Adipocyte (in vitro differentiated cells): ENCODE results near the gene PMPCA.

ENCODE experiments used
- DNase-seq: peaks from one replicate; pipeline ENCODE4 v3.0.0-alpha.2; 2015; ENCODE audit warnings: low read depth
- H3K27me3 ChIP-seq: replicated peaks from 2 replicates; pipeline ENCODE4 v1.7.0; 2013; ENCODE audit warnings: mild to moderate bottlenecking, low read length, moderate library complexity; ENCODE audit not compliant: control insufficient read depth, insufficient read depth
- H3K36me3 ChIP-seq: 2 replicates; pipeline ENCODE4 v1.7.0; 2013; ENCODE audit warnings: low read length, mild to moderate bottlenecking, moderate library complexity; ENCODE audit not compliant: control insufficient read depth, insufficient read depth, severe bottlenecking
- H3K4me1 ChIP-seq: 2 replicates; pipeline ENCODE4 v1.7.0; 2013; ENCODE audit warnings: mild to moderate bottlenecking, low read length, moderate library complexity; ENCODE audit not compliant: control insufficient read depth, insufficient read depth
- H3K4me3 ChIP-seq: 2 replicates; pipeline ENCODE4 v1.7.0; 2013; ENCODE audit warnings: mild to moderate bottlenecking, low read length, moderate library complexity
- H3K9ac ChIP-seq: 2 replicates; pipeline ENCODE4 v1.7.0; 2013; ENCODE audit warnings: mild to moderate bottlenecking, low read length, moderate library complexity
- H3K9me3 ChIP-seq: 2 replicates; pipeline ENCODE4 v1.7.0; 2013; ENCODE audit warnings: mild to moderate bottlenecking, low read length, moderate library complexity; ENCODE audit not compliant: control insufficient read depth

The PMPCA gene

GRCh38 chr9:136433043-136433715 lies 22.7 kb downstream of the PMPCA start:
- Histone ChIP-seq H3K27me3 (no peaks in the 10 kb centered on the region), H3K36me3 (peaks cover 32% of the 10 kb centered on the region), H3K9ac (no peak overlapping the region), H3K9me3 (no peaks in the 10 kb centered on the region), H3K4me1 (peaks cover 19% of the 10 kb centered on the region), H3K4me3 (no peak overlapping the region)
- DNase-seq: no peak

DNA sequence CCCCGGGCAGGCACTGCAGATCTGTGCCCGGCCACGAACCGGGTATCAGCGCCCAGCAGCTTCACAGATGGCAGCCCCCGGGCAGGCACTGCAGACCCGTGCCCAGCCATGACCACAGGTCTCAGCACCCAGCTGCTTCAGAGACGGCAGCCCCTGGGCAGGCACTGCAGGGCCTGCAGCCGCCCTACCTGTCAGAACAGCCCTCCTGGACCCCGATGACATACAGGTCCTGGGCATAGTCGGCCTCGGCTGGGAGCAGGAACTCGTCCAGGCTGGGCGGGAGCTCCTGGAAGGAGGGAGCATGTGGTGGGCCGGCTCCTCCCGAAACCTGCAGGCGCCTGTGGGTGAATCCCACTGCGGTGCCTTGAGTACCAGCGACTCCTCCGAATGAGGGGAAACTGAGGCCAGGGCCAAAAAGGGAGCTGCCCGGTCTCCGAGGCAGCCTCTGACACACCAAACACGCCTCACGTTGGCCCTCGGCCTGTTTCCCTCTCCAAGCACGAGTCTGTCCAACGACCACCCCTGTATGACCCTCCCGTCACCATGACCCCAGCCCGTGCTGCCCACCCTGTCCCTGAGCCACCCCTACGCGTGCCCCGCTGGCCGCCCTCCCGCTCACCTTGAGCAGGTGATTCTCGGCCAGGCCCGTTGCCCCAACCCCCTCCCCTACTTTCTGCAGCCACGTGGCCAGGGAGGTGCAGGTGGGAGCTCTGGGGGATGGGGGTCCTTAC lies 23.6 kb downstream of the PMPCA start:
- Histone ChIP-seq H3K36me3 (peaks cover 28% of the 10 kb centered on the region), H3K4me3 (no peak overlapping the region), H3K9me3 (no peaks in the 10 kb centered on the region), H3K27me3 (no peaks in the 10 kb centered on the region), H3K4me1 (peaks cover 20% of the 10 kb centered on the region), H3K9ac (no peak overlapping the region)
- DNase-seq: no peak

DNA sequence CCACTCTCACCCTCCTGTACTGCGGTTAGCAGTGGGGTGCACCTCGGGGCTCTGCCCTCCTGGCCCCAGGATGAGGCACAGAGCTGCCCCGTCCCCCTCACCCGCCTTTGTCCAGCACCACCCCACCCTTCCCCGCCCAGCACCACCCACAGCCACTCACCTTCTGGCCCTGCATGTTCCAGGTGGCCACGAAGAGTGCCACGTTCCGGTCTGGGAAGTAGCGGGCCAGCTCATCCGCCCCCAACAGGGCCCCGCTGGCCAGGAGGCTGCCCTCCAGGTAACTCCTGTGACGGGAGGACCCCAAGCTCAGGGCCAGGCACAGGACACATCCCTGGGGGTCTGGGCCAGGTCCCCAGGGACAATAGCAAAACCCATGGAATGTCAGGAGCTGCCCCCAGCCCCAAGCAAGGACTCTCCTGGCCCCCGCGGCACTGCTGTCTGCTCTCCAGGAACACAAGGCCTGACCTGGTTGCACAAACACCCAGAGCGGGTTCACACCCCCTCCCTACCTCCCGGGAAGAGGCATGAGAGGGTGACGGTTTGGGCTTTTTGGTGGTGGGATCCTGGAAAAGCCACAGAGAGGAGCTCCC lies 24.2 kb downstream of the PMPCA start:
- Histone ChIP-seq H3K4me3 (no peak overlapping the region), H3K4me1 (peaks cover 20% of the 10 kb centered on the region), H3K9me3 (no peaks in the 10 kb centered on the region), H3K27me3 (no peaks in the 10 kb centered on the region), H3K36me3 (peaks cover 22% of the 10 kb centered on the region), H3K9ac (no peak overlapping the region)
- no peak for DNase-seq

GRCh38 chr9:136436055-136436634 lies 25.7 kb downstream of the PMPCA start:
- Histone ChIP-seq H3K36me3 (peaks cover 21% of the 10 kb centered on the region), H3K4me1 (peaks cover 25% of the 10 kb centered on the region), H3K9me3 (no peaks in the 10 kb centered on the region), H3K27me3 (no peaks in the 10 kb centered on the region), H3K4me3 (no peak overlapping the region), H3K9ac (no peak overlapping the region)
- DNase-seq: no peak

DNA sequence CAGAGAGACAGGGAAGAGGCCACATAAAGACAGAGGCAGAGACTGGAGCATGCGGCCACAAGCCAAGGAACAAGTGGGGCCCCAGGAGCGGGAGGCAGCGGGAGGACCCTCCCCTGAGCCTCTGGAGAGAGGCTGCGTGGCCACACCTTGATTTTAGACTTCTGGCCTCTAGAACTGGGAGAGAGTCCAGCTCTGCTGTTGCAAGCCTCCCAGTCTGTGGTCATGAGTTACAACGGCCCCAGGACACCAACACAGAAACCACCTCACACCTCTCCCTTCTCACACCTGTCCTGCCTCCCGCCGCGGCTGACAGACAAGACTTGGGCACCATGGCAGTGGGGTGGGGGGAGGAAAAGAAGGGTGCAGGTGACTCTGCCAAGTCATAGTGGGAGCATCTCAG lies 27.0 kb downstream of the PMPCA start:
- DNase-seq: peak; percentile 52
- H3K4me3 ChIP-seq: peak overlapping the region; percentile 87

GRCh38 chr9:136437839-136438547 lies 27.5 kb downstream of the PMPCA start:
- Histone ChIP-seq H3K4me3 (peak overlapping the region; percentile 87), H3K9ac (peak overlapping the region; percentile 90), H3K27me3 (no peaks in the 10 kb centered on the region), H3K4me1 (peaks cover 25% of the 10 kb centered on the region), H3K9me3 (no peaks in the 10 kb centered on the region), H3K36me3 (peaks cover 27% of the 10 kb centered on the region)
- DNase-seq: no peak

More for the DNA sequence above, 27.0 kb downstream of the PMPCA start:
- peaks cover 25% of the 10 kb centered on the region for H3K4me1 ChIP-seq
- H3K27me3 ChIP-seq: no peaks in the 10 kb centered on the region
- no peaks in the 10 kb centered on the region for H3K9me3 ChIP-seq
- H3K36me3 ChIP-seq: peaks cover 27% of the 10 kb centered on the region
- H3K9ac ChIP-seq: peak overlapping the region; percentile 90

DNA sequence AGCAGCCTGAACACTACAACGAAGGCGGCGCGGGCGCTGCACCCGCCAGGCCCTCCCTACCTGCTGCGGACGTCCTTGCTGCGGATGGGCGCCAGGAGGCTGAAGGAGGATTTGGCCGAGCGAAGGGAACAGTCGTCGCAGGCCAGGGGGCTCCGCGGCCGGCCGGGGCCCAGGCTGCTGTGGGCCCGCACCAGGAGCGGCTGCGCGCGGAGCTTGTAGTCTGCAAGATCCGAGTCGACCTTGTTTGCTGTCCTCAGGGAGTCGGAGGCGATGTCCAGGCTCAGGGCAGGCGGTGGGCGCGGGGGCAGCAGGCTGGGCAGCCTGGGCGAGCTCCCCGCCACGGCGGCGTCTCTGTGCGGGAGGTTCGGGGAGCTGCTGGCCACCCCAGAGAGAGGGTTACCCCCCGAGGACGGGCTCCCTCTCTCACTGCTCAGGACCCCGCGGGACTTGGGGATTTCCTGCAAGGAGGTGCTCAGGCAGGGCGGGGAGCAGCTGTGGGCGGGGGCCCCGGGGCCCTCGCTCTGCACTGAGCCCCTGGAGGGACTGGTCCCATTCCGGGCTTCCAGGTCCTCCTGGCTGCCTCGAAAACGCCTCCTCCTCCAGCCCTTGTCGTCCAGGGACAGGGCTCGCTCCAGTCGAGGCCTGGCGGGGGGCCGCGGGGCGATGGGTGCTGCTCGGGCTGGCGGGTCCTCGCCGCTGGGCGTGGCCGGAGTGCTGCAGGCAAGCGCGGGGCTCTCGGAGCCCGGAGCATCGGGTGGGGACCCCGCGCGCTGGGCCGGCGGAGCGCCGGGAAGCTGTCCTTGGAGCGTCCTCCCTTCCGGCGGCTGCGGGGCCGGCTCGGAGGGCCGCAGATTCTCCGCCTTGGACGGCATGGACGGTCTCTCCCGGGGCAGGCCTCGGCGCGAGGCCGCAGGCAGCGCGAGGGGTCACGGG lies 28.4 kb downstream of the PMPCA start:
- no peaks in the 10 kb centered on the region for H3K27me3 ChIP-seq
- DNase-seq: peak; percentile 59
- peak overlapping the region; percentile 90 for H3K9ac ChIP-seq
- no peaks in the 10 kb centered on the region for H3K9me3 ChIP-seq
- peak overlapping the region; percentile 87 for H3K4me3 ChIP-seq
- peaks cover 25% of the 10 kb centered on the region for H3K4me1 ChIP-seq
- peaks cover 35% of the 10 kb centered on the region for H3K36me3 ChIP-seq

GRCh38 chr9:136439481-136440408 lies 29.3 kb downstream of the PMPCA start, which contains the start of gene INPP5E:
Gene INPP5E (minus strand): TSS chr9:136439845. CDS start chr9:136439419, 426 bp downstream.
- DNase-seq: peak; percentile 87
- peaks cover 25% of the 10 kb centered on the region for H3K4me1 ChIP-seq
- H3K9me3 ChIP-seq: no peaks in the 10 kb centered on the region
- H3K36me3 ChIP-seq: peaks cover 44% of the 10 kb centered on the region
- H3K9ac ChIP-seq: peak within 1 kb of the TSS; percentile 90
- H3K27me3 ChIP-seq: no peaks in the 10 kb centered on the region
- H3K4me3 ChIP-seq: peak within 1 kb of the TSS; percentile 87

GRCh38 chr9:136441191-136441680 lies 30.8 kb downstream of the PMPCA start:
- no peaks in the 10 kb centered on the region for H3K27me3 ChIP-seq
- DNase-seq: no peak
- no peaks in the 10 kb centered on the region for H3K9me3 ChIP-seq
- H3K9ac ChIP-seq: no peak overlapping the region
- peaks cover 57% of the 10 kb centered on the region for H3K36me3 ChIP-seq
- H3K4me1 ChIP-seq: peaks cover 25% of the 10 kb centered on the region
- H3K4me3 ChIP-seq: no peak overlapping the region
